Activated CD8-positive, alpha-beta memory T cell treated with anti-CD3 and anti-CD28 coated beads, Interleukin-2, amount 50 U/mL, for 1 hour (primary cell): ENCODE data around the gene CSTPP1.

ENCODE experiments used
- DNase-seq: peaks from one replicate; pipeline ENCODE4 v3.0.0-alpha.2; 2020; ENCODE audit errors: extremely low read depth

CSTPP1 gene

DNA sequence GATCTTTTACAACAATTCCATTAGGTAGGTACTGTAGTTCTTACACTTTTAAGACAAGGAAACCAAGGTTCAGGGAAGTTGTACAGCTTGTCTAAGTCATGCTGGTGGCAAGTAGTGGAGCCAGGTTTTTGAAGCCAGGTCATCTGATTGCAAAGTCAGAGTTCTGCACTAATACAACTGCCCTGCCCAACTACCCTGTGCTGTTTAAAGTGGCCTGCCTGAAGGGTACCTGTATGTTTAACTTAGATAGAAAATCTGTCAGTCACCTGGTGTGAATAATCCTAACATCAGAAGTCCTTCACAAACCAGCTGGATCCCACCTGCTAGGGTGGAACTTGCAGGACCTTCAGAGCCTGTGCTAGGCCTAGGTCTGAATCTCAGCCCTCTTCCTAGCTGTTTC, 195.9 kb downstream of the CSTPP1 start:
- DNase-seq = no peak

GRCh38 chr11:47132981-47133380, 196.4 kb downstream of the CSTPP1 start:
- no peak for DNase-seq

DNA sequence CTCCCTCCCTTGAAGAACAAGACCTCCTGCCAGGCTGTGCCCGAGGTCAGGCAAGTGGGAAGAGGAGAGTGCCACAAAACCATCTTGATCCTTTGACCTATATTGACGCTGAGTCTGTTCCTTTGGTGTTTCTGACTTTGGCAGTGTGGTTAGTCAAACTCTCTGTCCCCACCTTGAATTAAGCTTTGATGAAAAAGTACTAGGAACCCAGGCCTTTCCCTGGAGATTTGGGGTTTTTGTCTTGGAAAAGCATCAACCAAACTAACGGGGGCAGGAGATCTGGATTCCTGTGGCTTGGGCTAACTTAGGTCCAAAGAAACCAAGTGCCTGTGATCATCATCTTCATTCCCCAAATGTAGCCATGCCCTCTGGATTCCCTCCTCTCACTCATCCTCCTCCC, 199.8 kb downstream of the CSTPP1 start:
- DNase-seq = no peak

DNA sequence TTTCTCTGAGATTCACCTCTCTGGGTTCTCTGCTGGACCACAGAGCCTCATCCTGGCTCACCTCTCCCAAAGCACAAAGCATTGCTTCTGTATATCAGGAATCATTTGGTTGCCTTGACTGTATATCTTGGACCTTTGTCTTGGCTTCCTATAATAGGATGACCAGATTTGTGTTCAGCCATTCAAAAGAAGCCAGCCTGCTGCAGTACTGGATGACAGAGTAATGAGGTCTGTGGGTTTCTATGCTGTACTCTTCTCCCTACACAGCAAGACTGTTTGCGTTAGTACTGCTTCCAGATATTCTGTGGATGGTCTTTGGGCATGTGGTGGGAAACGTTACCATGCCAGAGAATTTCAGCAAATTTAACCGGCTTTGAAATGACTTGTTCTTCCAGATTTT, 200.4 kb downstream of the CSTPP1 start:
- no peak for DNase-seq

DNA sequence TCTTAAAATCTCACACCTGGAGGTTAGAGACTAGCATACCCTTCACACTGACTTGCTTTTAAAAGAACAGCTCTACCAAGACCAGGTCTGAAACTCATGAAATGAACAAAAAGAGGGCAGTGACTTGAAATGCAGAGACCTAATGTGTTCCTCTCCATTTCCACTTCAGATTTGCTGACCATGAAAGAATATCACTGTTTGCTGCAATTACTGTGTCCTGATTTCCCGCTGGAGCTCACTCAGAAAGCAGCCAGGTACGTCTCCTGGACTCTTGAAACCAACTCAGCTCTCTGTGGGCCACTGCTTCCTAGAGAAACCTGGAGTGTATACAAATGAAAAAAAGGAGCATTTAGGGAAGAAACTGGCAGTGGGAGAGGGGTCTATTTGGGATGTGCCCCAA, 200.9 kb downstream of the CSTPP1 start:
- no peak for DNase-seq

DNA sequence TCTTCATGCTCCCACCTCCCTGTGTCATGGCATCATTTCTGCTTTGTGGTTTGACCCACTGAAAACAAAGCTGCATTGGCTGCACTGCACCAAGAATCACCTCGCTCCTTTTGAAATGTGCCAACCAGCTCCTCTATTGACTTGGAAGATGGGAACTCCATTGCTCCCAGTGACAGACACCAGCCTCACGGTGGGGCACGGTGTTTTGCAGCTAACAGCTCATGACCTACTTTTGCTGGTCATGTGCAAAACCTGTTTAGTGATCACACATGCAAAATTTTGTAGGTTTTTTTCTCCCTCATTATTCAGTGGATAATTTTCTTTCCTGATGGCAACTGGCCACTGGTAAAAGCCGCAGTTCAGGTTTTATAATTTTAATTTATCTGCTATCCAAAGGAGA, 203.3 kb downstream of the CSTPP1 start:
- no peak for DNase-seq

GRCh38 chr11:47143322-47143721, 206.8 kb downstream of the CSTPP1 start:
- DNase-seq = no peak

DNA sequence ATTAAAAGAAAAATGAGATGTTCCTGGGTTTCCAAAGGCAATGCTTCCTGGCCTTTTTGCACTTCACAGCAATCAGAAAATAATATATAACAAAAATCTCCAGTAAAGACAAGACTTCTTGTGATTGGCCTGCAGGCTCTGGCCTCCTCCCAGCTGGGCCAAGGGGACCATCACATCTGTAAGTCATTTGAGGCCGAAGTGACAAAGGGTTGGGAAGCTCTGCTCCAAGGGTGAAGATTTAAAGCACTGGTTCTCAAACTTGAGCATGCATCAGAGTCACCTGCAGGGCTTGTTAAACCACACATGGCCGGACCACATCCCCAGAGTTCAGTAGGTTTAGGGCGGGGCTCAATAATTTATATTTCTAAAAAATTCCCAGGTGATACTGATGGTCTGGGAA, 208.0 kb downstream of the CSTPP1 start:
- no peak for DNase-seq

GRCh38 chr11:47147250-47147649, 210.7 kb downstream of the CSTPP1 start:
- no peak for DNase-seq

GRCh38 chr11:47147681-47148080, 211.1 kb downstream of the CSTPP1 start:
- DNase-seq = no peak

- DNase-seq = no peak
These were observed 211.7 kb downstream of the CSTPP1 start for GRCh38 chr11:47148270-47148669.

DNA sequence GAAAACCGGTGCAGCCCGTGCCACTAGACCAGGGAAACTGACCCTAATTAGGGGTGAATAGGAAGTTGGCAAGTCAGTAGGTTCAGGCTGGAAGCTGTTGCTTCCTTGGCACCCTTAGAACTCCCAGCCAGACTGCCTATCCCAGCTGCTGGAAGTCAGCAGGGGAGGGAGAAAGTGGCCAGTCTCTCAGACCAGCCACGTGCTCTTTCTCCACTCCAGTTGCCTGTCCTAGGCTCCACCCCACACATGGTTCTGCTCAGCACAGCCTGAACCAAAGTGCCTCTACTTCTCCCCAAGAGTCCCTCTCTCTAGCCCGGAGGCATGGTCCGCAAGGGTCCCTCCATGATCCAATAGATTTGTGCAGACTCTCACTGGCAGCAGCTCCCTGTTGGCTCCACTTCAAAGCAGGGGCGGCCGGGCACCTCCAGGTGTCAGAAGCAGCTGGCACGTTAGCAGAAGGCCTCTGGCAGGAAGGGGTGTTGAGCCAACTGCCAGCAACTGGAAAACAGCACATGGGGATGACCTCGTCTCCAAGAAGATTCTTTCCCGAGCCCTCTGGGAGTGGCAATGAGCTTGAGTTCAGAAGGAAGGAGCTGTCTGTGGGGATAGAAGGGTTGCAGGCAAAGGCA, 212.5 kb downstream of the CSTPP1 start:
- no peak for DNase-seq

GRCh38 chr11:47149782-47150181, 213.2 kb downstream of the CSTPP1 start:
- no peak for DNase-seq

DNA sequence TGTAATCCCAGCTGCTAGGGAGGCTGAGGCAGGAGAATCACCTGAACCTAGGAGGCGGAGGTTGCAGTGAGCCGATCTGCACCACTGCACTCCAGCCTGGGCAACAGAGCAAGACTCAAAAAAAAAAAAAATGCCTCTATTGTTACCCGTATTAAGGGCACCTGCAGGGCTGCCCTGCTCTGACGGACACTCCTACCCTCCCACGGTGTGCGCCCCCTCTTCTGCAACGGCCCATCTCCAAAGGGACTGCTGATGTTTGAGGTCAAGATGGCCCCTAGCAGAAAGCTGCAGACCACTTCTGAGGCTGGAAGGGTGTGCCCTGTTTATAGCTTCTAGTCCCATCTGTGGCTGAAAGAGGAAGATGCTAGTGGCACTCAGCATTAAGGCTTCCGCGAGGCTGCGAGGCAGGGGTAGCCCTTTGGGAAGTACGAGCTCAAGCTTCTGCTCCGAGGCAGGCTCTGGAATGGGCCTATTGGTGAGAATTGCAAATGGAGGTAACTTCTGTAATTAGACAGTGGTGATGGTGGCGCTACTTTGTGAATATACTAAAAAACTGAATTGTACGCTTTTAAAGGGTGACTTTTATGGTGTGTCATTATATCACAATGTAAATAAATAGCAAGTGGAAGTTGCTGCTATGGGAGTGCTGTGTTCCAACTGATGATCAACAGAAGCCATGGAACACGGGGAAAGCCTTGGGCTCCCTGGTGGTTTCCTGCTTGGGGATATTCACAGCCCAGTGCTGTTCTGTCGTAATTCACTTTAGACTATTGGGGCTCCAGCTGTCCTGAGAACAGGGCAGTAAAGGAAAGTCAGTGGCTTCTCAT, 215.8 kb downstream of the CSTPP1 start:
- DNase-seq = no peak

DNA sequence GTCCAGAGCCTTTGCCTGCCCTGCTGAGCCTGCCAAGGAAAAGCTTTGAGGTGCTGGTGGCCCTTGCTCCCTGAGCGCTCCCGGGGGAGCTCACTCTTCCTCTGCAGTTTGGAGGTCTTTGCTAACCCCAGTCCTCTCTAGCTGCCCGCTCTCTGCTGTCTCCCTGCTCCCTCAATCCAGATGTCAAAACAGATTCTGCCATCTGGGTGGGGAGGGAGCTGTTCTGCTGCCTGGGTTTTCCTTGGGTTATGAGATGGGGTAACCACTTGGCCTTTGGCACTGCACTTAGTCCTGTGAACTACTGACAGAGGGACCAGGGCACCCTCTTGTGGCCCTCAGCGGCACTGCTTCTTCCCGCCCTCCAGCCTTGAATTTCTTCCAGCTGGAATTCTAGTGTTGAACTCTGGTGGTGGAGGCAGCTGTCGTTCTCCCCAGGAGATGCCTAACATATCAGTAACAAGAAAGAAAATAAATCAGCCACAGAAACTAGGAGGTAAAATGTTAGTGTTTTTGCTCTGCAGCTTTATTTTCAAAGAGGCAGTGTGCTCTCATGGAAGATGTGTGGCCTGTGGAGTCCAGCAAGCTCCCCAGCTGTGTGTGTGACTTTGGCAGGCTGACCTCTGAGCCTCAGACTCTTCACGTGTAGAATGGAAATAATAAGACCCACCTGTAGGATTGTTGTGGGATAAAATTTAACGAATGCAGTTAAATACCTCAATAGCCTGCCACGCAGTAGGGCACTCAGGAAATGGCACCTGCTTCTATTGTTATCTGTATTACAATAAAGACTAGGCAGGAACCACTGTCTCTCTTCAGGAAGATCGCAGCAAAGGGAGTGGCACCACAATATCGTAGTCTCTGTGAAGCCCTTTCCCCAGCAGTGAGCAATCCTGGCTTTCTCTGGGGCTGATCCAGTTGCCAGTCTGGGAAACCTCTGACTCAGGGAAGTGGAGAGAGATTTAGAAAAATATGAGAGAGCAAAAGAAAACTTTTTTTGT, 216.7 kb downstream of the CSTPP1 start:
- no peak for DNase-seq

GRCh38 chr11:47154616-47155570, 218.3 kb downstream of the CSTPP1 start:
- no peak for DNase-seq

DNA sequence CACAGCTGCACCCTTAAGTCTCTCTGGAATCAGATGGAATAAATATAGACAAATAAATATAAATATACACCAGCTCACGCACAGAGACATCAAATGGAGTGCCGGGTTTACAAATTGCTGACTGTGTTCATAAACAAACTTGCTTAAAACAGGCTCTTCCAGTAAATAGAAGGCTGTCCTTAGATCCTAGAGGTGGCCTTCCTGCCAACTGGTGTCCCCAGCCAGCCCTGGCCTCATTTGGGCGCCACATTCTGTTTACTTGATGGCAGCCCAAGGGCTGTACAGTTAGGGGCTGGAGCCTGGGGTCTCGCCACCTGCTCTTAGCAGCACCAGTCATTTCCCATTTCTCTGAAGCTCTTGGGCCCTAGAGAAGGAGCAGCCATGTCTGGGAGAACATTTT, 219.3 kb downstream of the CSTPP1 start:
- DNase-seq = no peak

DNA sequence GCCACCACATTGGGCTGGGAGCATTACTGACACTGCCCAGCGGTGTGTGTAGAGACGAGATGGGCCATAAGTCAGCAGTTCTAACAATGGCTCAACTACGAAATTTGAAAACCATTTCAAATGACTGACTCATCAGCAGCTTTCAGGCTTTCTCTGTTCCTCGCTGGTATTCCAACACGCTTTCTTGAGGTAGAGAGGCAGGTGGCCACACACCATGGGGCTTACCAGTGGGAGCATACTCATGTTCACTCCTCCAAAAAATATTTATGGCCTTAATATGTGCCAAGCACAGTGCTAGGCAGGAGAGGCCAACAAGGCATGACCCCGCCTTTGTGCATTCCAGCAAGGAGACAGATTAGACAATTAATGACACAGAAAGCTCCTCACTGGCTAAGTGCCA, 219.8 kb downstream of the CSTPP1 start:
- no peak for DNase-seq

GRCh38 chr11:47156951-47157350, 220.4 kb downstream of the CSTPP1 start:
- DNase-seq = no peak

GRCh38 chr11:47157805-47158204, 221.2 kb downstream of the CSTPP1 start:
- DNase-seq = no peak

DNA sequence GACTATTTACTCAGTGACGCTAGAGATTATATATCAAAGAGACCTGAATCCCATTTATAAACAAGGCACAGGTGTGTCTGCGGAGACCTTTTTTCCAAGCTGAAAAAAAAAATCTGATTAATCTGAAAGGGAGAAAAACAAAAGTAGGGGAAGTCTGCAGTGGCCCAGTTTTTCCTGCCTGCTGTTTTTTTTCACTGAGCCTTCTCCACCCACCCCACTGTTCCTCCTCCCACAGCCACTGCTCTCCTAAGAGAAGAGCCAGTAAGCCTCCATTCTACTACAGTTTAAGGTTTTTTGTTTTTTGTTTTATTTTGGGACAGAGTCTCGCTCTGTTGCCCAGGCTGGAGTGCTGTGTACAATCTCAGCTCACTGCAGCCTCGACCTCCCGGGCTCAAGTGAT, 221.7 kb downstream of the CSTPP1 start:
- no peak for DNase-seq
